ENCODE measurements around the gene GULP1. TPM values are rescaled to one million over a fixed set of nuclear protein-coding genes. Genes with fewer than 3 reads are reported as not detected.

Gene GULP1
- total RNA-seq, 1 experiment from 2014 or later, result 76.0 TPM

- no peak for TF ChIP-seq SIN3A (IDR thresholded peaks at IDR 0.05; ENCODE audit: low read depth)
Observed at GRCh38 chr2:188279093-188279445, 12.6 kb upstream of the GULP1 start (continued).

- RAD21 ChIA-PET (ENCODE audit: low non-redundant PET in 1 of 2, low total read pairs in 2 of 2, uncharacterized antibody in 2 of 2, unreplicated experiment in 2 of 2), result no interaction called here
- CTCF ChIA-PET, result no interaction called here
Observed at GRCh38 chr2:188280811-188281222, 10.9 kb upstream of the GULP1 start.

GRCh38 chr2:188282907-188283306, 8.8 kb upstream of the GULP1 start:
- BruUV-seq (replicated peaks), result no TSS peak
- Histone ChIP-seq H3K79me2 (ENCODE audit: insufficient read depth, low read length) (no peaks in the 10 kb centered on the region), H3K9me3 (ENCODE audit: control insufficient read depth in 1 of 2, insufficient read depth in 1 of 2, low read depth in 1 of 2, low read length in 2 of 2) (no peaks in the 10 kb centered on the region), H3K27me3 (ENCODE audit: insufficient read depth, low read length) (no peaks in the 10 kb centered on the region), H3K4me1 (ENCODE audit: control insufficient read depth in 1 of 2, insufficient read depth in 2 of 2, low read length in 2 of 2) (no peaks in the 10 kb centered on the region), H3K9me2 (ENCODE audit: insufficient read depth) (no peaks in the 10 kb centered on the region), H3K27ac (ENCODE audit: low read depth, low read length) (no peak overlapping the region), H3K4me3 (replicated peaks in 1 of 2; ENCODE audit: low read depth in 1 of 2, low read length in 2 of 2) (no peak overlapping the region), H4K20me1 (ENCODE audit: insufficient read depth) (no peaks in the 10 kb centered on the region), H3K4me2 (ENCODE audit: low read length) (no peak overlapping the region), H3K9ac (ENCODE audit: low read length) (no peak overlapping the region), H2AFZ (ENCODE audit: low read depth, low read length, poor library complexity, severe bottlenecking) (no peak overlapping the region), H3K36me3 (ENCODE audit: control insufficient read depth in 1 of 2, insufficient read depth in 2 of 2, low read length in 2 of 2) (no peaks in the 10 kb centered on the region)
- DNase-seq (ENCODE audit: low read depth, low spot score) (no peak), ATAC-seq (no peak)
- RAD21 ChIA-PET (ENCODE audit: low non-redundant PET in 1 of 2, low total read pairs in 2 of 2, uncharacterized antibody in 2 of 2, unreplicated experiment in 2 of 2), result no interaction called here
- intact Hi-C loops (cut with micrococcal nuclease), result no loop called here
- CTCF ChIA-PET, result no interaction called here
- POLR2A ChIA-PET, result no interaction called here
- TF ChIP-seq CBX3 (IDR thresholded peaks at IDR 0.05; ENCODE audit: low read depth) (no peak), ZFX (IDR thresholded peaks at IDR 0.05) (no peak), CTCF (IDR thresholded peaks at IDR 0.05 in 2 of 3, conservative IDR thresholded peaks at IDR 0.05 in 1 of 3; ENCODE audit: borderline replicate concordance in 1 of 3, insufficient read depth in 1 of 3, low read depth in 2 of 3, low read length in 2 of 3) (no peak), CEBPB (IDR thresholded peaks at IDR 0.05; ENCODE audit: low read depth) (no peak), EZH2phosphoT487 (IDR thresholded peaks at IDR 0.05; ENCODE audit: borderline replicate concordance) (no peak), SIN3A (IDR thresholded peaks at IDR 0.05; ENCODE audit: low read depth) (no peak), YY1 (IDR thresholded peaks at IDR 0.05; ENCODE audit: extremely low read depth, insufficient replicate concordance, low read depth, low read length) (no peak), SRF (IDR thresholded peaks at IDR 0.05; ENCODE audit: low read depth) (no peak), MAX (IDR thresholded peaks at IDR 0.05) (no peak), FOSL1 (IDR thresholded peaks at IDR 0.05; ENCODE audit: low read depth) (no peak), SP1 (IDR thresholded peaks at IDR 0.05; ENCODE audit: low read depth) (no peak), ELF1 (IDR thresholded peaks at IDR 0.05; ENCODE audit: borderline replicate concordance, low read depth) (no peak), RAD21 (IDR thresholded peaks at IDR 0.05; ENCODE audit: low read depth) (no peak), EGR1 (IDR thresholded peaks at IDR 0.05; ENCODE audit: low read depth) (no peak), REST (IDR thresholded peaks at IDR 0.05; ENCODE audit: low read depth) (no peak)

More at GRCh38 chr2:188280811-188281222, 10.9 kb upstream of the GULP1 start:
- peak overlapping the region; percentile 11 for H2AFZ ChIP-seq (ENCODE audit: low read depth, low read length, poor library complexity, severe bottlenecking)
- H3K9ac ChIP-seq (ENCODE audit: low read length), result no peak overlapping the region
- H4K20me1 ChIP-seq (ENCODE audit: insufficient read depth), result no peaks in the 10 kb centered on the region
- BruUV-seq (replicated peaks), result no TSS peak
- ATAC-seq, result no peak
- H3K36me3 ChIP-seq (ENCODE audit: control insufficient read depth in 1 of 2, insufficient read depth in 2 of 2, low read length in 2 of 2), result no peaks in the 10 kb centered on the region
- no peak overlapping the region for H3K4me3 ChIP-seq (replicated peaks in 1 of 2; ENCODE audit: low read depth in 1 of 2, low read length in 2 of 2)
- no peak for DNase-seq (ENCODE audit: low read depth, low spot score)
- no peaks in the 10 kb centered on the region for H3K4me1 ChIP-seq (ENCODE audit: control insufficient read depth in 1 of 2, insufficient read depth in 2 of 2, low read length in 2 of 2)
- no peak overlapping the region for H3K27ac ChIP-seq (ENCODE audit: low read depth, low read length)
- no peaks in the 10 kb centered on the region for H3K79me2 ChIP-seq (ENCODE audit: insufficient read depth, low read length)
- no peaks in the 10 kb centered on the region for H3K27me3 ChIP-seq (ENCODE audit: insufficient read depth, low read length)
- H3K9me3 ChIP-seq (ENCODE audit: control insufficient read depth in 1 of 2, insufficient read depth in 1 of 2, low read depth in 1 of 2, low read length in 2 of 2), result no peaks in the 10 kb centered on the region
- intact Hi-C loops (cut with micrococcal nuclease), result no loop called here
- no peak overlapping the region for H3K4me2 ChIP-seq (ENCODE audit: low read length)
- no peaks in the 10 kb centered on the region for H3K9me2 ChIP-seq (ENCODE audit: insufficient read depth)
- TF ChIP-seq EZH2 (IDR thresholded peaks at IDR 0.05) (no peak), CBX3 (IDR thresholded peaks at IDR 0.05; ENCODE audit: low read depth) (no peak)
- POLR2A ChIA-PET, result interaction anchor here (1.2 kb wide), 1 partner anchor 12 kb away, joined by 8 read pairs; the partner anchor contains the start of gene GULP1
